GM19468 (cell line): ENCODE measurements around the gene TNPO2.

Experiments used
- ATAC-seq: cut with Tn5 transposase; IDR thresholded peaks from one replicate; pipeline ENCODE4 v1.9.1; 2021; ENCODE audit warnings: mild to moderate bottlenecking, moderate library complexity, moderate number of reproducible peaks; ENCODE audit not compliant: unreplicated experiment; ENCODE audit errors: extremely low read depth

Gene TNPO2

GRCh38 chr19:12723641-12724426, at the start of gene TNPO2:
Gene TNPO2, minus strand, starts transcription at chr19:12723932. Its CDS starts 2,955 bp downstream, at chr19:12720977.
- ATAC-seq = no peak

DNA sequence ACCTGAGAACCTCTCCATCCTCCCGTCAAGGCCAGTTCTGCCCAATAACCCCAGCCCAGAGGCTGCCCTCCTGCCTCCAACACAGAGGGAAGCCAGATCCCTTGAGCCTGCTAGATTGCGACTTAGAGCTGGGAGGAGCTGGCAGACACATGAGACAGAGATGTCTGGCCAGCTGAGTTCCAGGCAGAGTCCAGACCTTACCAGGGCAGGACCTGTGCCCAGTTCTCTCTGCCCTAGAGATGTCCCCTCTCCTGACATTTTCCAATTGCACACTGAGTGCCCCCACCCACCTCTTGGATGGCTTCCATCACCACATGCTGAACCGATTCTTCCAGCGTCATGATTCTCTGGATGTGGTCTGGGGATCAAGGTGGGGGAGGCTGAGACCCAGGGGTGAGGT, 48.6 kb upstream of the TNPO2 start:
- no peak for ATAC-seq

- ATAC-seq = no peak
These were observed 47.2 kb upstream of the TNPO2 start for GRCh38 chr19:12770922-12771321.

DNA sequence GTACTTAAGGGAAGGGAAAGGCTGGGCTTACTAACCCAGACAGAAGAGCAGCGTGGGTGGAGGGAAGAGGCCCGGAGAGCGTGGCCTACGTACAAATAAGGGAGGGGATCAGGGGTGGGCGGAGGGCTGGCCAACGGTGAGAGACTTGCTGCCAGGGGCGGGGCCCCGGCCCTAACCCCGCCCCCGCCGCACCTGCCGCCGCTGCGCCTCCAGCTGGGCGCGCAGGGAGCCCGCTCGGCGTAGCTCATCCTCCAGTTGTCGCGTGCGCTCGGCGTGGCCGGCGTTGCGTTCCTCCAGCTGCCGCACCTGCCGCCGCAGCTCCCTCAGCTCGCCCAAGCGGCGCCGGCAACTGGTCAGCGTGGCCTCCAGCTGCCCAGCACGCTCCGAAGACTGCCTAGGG, 46.0 kb upstream of the TNPO2 start:
- ATAC-seq = no peak

GRCh38 chr19:12767666-12768065, 43.9 kb upstream of the TNPO2 start:
- ATAC-seq = no peak

- ATAC-seq = no peak
These were observed 43.4 kb upstream of the TNPO2 start for GRCh38 chr19:12767150-12767549.

DNA sequence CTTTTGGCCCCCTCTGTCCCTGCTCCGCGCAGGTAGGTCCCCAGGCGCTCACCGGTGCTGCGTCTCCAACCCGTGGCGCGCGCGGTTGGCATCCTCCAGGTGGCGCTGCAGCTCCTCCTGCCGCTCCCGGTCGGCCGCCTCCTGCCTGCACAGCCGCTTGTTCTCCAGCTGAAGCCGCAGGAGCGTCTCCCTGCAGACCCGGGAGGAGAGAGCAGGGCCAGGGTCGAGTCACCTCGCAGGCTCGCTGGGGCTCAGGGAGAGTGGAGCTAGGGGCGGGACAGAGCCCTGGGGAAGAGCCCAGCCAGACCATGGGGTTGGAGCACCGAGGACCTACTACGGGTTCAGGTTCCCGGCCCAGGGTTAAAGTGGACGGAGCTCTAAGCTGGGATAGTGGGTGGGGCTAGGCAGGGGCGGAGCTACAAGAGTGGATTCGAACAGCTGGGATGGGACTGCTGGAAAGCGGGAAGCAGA, 42.4 kb upstream of the TNPO2 start:
- ATAC-seq = no peak

DNA sequence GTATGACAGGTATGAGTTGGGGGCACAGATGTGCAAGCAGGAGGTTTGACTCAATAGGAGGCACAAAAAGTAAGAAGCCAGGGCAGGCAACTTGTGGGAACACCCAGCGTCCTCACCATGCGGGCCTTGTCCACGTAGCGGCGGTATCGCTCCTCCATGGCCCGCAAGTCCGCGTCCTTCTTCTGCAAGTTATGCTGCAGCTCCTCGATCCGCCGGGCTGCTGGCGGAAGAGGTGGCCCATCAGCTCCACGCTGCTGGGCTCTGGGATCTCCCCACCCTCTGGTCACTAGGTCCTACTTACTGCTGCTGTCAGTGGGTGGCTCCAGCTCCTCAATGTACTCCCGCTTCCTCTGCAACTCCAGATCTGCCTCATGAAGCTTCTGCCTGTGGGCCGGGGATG, 41.0 kb upstream of the TNPO2 start:
- no peak for ATAC-seq

- ATAC-seq = no peak
These were observed 39.4 kb upstream of the TNPO2 start for GRCh38 chr19:12763100-12763499.

GRCh38 chr19:12759686-12760085, 36.0 kb upstream of the TNPO2 start:
- no peak for ATAC-seq

DNA sequence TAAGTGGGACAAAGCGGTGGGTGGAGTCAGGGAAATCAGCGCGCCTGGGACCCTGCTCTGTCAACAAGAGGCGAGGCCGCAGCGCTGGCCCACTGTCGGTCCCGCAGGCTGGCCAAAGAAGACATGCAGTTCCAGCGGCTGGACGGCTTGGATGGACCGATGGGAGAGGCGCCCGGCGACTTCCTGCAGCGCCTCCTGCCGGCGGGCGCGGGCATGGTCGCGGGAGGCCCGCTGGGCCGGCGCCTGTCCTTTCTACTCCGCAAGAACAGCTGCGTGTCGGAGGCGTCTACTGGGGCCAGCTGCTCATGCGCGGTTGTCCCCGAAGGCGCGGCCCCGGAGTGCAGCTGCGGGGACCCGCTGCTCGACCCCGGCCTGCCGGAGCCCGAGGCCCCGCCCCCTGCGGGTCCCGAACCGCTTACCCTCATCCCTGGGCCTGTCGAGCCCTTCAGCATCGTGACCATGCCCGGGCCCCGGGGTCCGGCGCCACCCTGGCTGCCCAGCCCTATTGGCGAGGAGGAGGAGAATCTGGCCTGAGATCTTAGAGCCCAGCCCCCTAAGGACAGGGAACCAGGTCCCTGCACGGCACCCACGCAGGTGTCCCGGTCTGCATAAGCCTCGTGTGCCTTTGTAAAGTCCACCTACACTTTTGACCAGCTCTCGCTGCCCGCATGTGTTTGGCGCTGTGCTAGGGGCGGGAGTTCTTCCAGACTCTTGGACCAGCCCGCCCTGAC, 34.0 kb upstream of the TNPO2 start:
- ATAC-seq = no peak

GRCh38 chr19:12756150-12756883, 32.6 kb upstream of the TNPO2 start:
- no peak for ATAC-seq

- no peak for ATAC-seq
These were observed 30.9 kb upstream of the TNPO2 start for GRCh38 chr19:12754465-12755196.

DNA sequence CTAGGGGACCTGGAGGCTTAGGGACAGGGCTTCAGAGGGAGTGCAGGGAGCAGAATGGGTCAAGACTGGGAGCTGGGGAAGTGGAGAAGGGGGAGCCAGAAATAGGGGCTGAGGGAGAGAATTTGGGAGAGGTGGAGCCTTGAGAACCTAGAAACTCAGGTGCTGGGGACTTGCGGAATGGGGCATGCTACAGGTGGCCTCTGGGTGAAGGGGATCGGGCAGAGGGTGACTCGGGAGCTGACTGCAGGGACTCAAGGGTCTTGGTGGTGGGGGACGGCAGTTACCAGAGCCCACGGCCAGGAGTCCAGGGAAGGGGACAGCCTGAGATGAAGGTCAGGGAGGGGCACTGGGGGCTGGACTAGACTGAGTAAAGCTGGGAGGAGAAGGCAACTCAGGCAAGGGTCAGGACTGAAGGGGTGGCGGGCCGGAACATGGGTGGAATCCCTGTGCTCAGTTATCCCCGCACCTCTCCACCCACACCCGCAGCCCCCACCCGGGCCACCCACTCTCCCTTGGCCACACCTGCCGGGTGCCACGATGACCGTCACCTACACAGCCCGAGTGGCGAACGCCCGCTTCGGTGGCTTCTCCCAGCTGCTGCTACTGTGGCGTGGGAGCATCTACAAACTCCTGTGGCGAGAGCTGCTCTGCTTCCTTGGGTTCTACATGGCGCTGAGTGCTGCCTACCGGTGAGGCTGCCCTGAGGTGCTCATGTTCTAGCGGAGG, 28.5 kb upstream of the TNPO2 start:
- no peak for ATAC-seq

DNA sequence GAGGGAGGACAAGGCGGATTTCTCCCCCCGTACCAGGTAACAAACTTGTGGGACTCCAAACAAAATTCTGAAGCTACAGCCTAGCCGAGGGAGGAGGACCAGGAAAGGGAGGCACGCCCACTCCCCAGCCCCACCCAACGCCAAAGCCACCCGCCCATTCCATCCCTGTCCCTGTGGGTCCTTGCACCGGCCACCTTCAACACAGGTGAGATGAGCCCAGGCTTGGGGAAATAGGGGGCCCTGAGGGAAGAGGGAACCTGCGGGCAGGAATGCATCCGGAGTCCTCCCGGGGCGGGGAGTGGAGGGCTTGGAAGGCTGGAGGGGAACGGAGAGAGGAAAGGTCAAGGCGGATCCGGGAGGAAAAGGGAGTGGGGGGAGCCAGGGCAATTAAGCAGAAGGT, 27.9 kb upstream of the TNPO2 start, which contains the start of gene BEST2:
BEST2 (plus strand) TSS at position 157 of the 400 bp plus-strand sequence. CDS start 802 bp downstream, outside the sequence.
- no peak for ATAC-seq

DNA sequence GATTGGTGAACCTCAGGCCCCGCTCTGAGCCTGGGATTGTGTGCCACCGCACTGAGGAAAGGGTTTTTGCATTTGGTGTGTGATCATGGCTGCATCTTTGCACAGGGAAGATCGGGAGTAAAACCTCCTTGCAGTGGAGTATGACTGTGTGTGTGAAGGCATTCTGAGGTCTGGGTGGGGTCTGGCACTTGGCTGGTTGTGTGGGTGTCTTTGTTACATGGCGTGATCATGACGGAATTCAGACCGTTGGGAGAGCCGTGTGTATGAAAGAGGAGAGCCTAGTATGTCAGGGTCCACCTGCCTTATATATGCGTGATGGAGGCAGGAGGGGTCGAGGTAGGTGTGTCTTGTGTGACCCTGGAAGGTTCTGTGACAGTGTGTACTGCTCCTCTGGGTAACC, 27.1 kb upstream of the TNPO2 start:
- ATAC-seq = no peak

DNA sequence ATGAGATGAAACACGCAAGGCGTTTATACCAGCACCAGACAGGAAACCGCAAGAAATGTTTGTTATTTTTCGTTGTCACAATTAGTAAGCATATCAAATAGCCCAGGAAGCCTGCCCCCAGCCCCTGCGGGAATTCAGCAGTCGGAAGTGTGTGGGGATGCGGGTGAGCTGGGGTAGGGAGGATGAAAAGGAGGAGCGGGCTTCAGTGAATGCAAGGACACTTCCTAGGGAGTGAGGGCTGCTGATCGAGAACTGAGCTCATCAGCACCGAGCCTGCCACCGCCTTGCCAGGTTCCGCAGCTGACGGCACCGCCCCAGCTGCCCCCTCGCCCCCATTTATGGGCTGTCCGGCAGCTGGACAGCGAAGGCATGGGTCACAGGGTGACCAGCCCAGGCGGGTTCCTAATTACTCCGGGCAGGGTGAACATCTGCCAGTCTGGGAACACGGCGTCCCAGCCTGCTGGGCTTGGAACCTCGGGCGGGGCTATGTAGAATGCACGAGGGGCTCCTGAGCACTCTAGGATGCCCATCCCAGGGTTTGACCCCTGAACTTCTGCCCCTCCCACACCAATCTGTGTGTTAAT, 26.3 kb upstream of the TNPO2 start:
- ATAC-seq = no peak

DNA sequence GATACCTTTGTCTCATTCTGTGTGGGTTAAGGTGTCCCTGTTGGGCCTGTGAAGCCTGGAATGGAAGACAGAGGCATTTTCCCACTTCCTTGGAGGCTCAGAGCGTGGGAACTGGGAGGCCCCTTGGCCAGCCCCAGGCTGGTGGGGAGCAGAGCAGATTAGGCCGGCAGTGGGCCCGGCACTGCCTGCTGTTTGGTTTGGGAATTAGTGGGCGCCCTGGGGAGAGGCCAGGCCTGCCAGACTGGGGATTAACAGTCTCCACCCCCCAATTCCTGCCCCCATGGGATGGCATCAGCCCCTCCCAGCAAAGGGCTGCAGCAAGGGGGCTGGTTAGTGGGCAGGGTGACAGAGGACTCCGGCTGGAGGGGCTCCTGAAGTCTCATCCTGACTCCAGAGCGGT, 24.8 kb upstream of the TNPO2 start:
- no peak for ATAC-seq
